GM23338 (cell line): ENCODE measurements around the gene SCGB1A1. TPM values are rescaled to one million over a fixed set of nuclear protein-coding genes. Genes with fewer than 3 reads are reported as not detected.

Experiments
- ATAC-seq: fragments of 200-7000 bp; cut with Tn5 transposase; 3 replicates; pipeline ENCODE4 v1.9.1; 2020
- DNase-seq: peaks from one replicate; pipeline ENCODE4 v3.0.0-alpha.2; 2015; ENCODE audit warnings: low spot score
- H2AFZ ChIP-seq: fragments of 200-600 bp; sonication (generic); 2 replicates; pipeline ENCODE4 v1.8.0; 2016; ENCODE audit warnings: antibody characterized with exemption, mild to moderate bottlenecking, moderate library complexity
- H3F3A ChIP-seq: fragments of 200-600 bp; sonication (generic); replicated peaks from 2 replicates; pipeline ENCODE4 v1.8.0; 2017; ENCODE audit warnings: antibody characterized with exemption, mixed run types, low read depth
- H3K27ac ChIP-seq: fragments of 200-600 bp; sonication (generic); 2 replicates; pipeline ENCODE4 v1.6.1; 2016; ENCODE audit warnings: low read depth
- H3K27me3 ChIP-seq: fragments of 200-600 bp; sonication (generic); 2 replicates; pipeline ENCODE4 v1.8.0; 2016; ENCODE audit warnings: mild to moderate bottlenecking, mixed run types, moderate library complexity; ENCODE audit not compliant: insufficient read depth
- H3K36me3 ChIP-seq: fragments of 200-600 bp; sonication (generic); 2 replicates; pipeline ENCODE4 v1.8.0; 2016; ENCODE audit warnings: mild to moderate bottlenecking; ENCODE audit not compliant: insufficient read depth
- H3K4me1 ChIP-seq: fragments of 200-600 bp; sonication (generic); 2 replicates; pipeline ENCODE4 v1.8.0; 2016; ENCODE audit warnings: mild to moderate bottlenecking, moderate library complexity; ENCODE audit not compliant: insufficient read depth
- H3K4me2 ChIP-seq: fragments of 200-600 bp; sonication (generic); 2 replicates; pipeline ENCODE4 v1.7.1; 2017; ENCODE audit warnings: mixed run types
- H3K4me3 ChIP-seq: fragments of 200-600 bp; sonication (generic); 2 replicates; pipeline ENCODE4 v1.6.1; 2016; ENCODE audit warnings: mixed run types
- H3K79me2 ChIP-seq: fragments of 200-600 bp; sonication (generic); replicated peaks from 2 replicates; pipeline ENCODE4 v1.8.0; 2017; ENCODE audit warnings: mild to moderate bottlenecking; ENCODE audit not compliant: insufficient read depth
- H3K9me2 ChIP-seq: fragments of 200-600 bp; sonication (generic); 2 replicates; pipeline ENCODE4 v1.8.0; 2017; ENCODE audit not compliant: insufficient read depth
- H4K20me1 ChIP-seq: fragments of 200-600 bp; sonication (generic); replicated peaks from 2 replicates; pipeline ENCODE4 v1.8.0; 2017; ENCODE audit warnings: mild to moderate bottlenecking; ENCODE audit not compliant: insufficient read depth
- H3K27ac Mint-ChIP-seq: 2 replicates; pipeline ENCODE4 v1.8.0; 2020; ENCODE audit warnings: inconsistent platforms, mild to moderate bottlenecking, moderate library complexity, mixed read lengths
- H3K27me3 Mint-ChIP-seq: 3 replicates; pipeline ENCODE4 v1.8.0; 2022; ENCODE audit warnings: low read depth, mild to moderate bottlenecking, moderate library complexity, mixed read lengths, inconsistent platforms; ENCODE audit not compliant: insufficient read depth, poor library complexity
- H3K36me3 Mint-ChIP-seq: 3 replicates; pipeline ENCODE4 v1.8.0; 2021; ENCODE audit warnings: low read depth, mild to moderate bottlenecking, inconsistent platforms, moderate library complexity, mixed read lengths
- H3K4me1 Mint-ChIP-seq: 3 replicates; pipeline ENCODE4 v1.8.0; 2020; ENCODE audit warnings: mild to moderate bottlenecking, inconsistent platforms, mixed read lengths
- H3K4me3 Mint-ChIP-seq: 3 replicates; pipeline ENCODE4 v1.8.0; 2021; ENCODE audit warnings: moderate library complexity, mild to moderate bottlenecking, inconsistent platforms, mixed read lengths
- H3K9me3 Mint-ChIP-seq: 3 replicates; pipeline ENCODE4 v1.8.0; 2020; ENCODE audit warnings: moderate library complexity, mild to moderate bottlenecking, inconsistent platforms, mixed read lengths
- CREB1 ChIP-seq: fragments of 250-450 bp; sonication (Bioruptor Pico); IDR thresholded peaks from 2 replicates; pipeline ENCODE4 v1.5.0; 2020; ENCODE audit warnings: low read depth, mild to moderate bottlenecking, moderate library complexity
- CTCF ChIP-seq, 2 experiments: fragments of 200-600 bp in 1 of 2; sonication (generic) in 1 of 2; conservative IDR thresholded peaks; 2 replicates each; pipeline versions ENCODE4 v1.5.1 to v1.6.1; 2016 to 2017; ENCODE audit warnings: antibody characterized with exemption in 2 of 2, low read depth in 2 of 2, mild to moderate bottlenecking in 2 of 2, moderate library complexity in 1 of 2
- ETS1 ChIP-seq: IDR thresholded peaks from 2 replicates; pipeline ENCODE4 v1.6.1; 2016; ENCODE audit warnings: antibody characterized with exemption
- EZH2 ChIP-seq: fragments of 200-600 bp; sonication (generic); IDR thresholded peaks from one replicate; pipeline ENCODE4 v1.8.0; 2017; ENCODE audit warnings: antibody characterized with exemption, mild to moderate bottlenecking, low read depth; ENCODE audit not compliant: unreplicated experiment
- EZH2phosphoT487 ChIP-seq: fragments of 200-600 bp; sonication (generic); IDR thresholded peaks from one replicate; pipeline ENCODE4 v1.8.1; 2018; ENCODE audit warnings: antibody characterized with exemption; ENCODE audit not compliant: unreplicated experiment
- JUNB ChIP-seq: IDR thresholded peaks from one replicate; pipeline ENCODE4 v1.6.1; 2016; ENCODE audit warnings: antibody characterized with exemption; ENCODE audit not compliant: unreplicated experiment
- POLR2AphosphoS5 ChIP-seq: IDR thresholded peaks from 2 replicates; pipeline ENCODE4 v1.6.1; 2016; ENCODE audit warnings: antibody characterized with exemption, low read depth
- REST ChIP-seq: IDR thresholded peaks from one replicate; pipeline ENCODE4 v1.6.1; 2018; ENCODE audit warnings: antibody characterized with exemption; ENCODE audit not compliant: unreplicated experiment
- STAT1 ChIP-seq: IDR thresholded peaks from one replicate; pipeline ENCODE4 v1.6.1; 2016; ENCODE audit warnings: antibody characterized with exemption; ENCODE audit not compliant: unreplicated experiment
- ZNF114 ChIP-seq: fragments of 250-450 bp; sonication (Bioruptor Pico); IDR thresholded peaks from 2 replicates; pipeline ENCODE4 v1.5.0; 2020; ENCODE audit warnings: mild to moderate bottlenecking, moderate library complexity
- ZNF331 ChIP-seq: fragments of 250-450 bp; sonication (Bioruptor Pico); IDR thresholded peaks from 2 replicates; pipeline ENCODE4 v1.5.0; 2020; ENCODE audit warnings: low read depth, mild to moderate bottlenecking, moderate library complexity
- polyA plus RNA-seq: library from polyadenylated mRNA; unstranded; fragments of >200 nt; fragmentation: Nextera tagmentation; extraction: Ambion mirVana; gene quantifications from 2 replicates; pipeline ENCODE4 v1.2.1, GENCODE V29; 2016
- total RNA-seq: library from RNA; depleted of rRNA; stranded (reverse); fragments of >200 nt; shearing (Covaris generic); gene quantifications from 2 replicates; pipeline ENCODE4 v1.2.3, GENCODE V29; 2014

Gene SCGB1A1
- total and polyA plus RNA-seq, 2 experiments from 2014 or later, result not detected

GRCh38 chr11:62387381-62387780 lies 31.5 kb upstream of the SCGB1A1 start (continued):
- TF ChIP-seq ZNF114 (CRISPR knock-in tag), result no peak
- TF ChIP-seq EZH2phosphoT487, result no peak
- TF ChIP-seq STAT1, result no peak

- no peaks in the 10 kb centered on the region for H3K36me3 Mint-ChIP-seq
- no peak overlapping the region for H3K4me2 ChIP-seq
These were observed 29.8 kb upstream of the SCGB1A1 start for GRCh38 chr11:62388999-62389398.

More at GRCh38 chr11:62388999-62389398, 29.8 kb upstream of the SCGB1A1 start:
- Histone ChIP-seq H3K27me3 (no peaks in the 10 kb centered on the region), H3K36me3 (no peaks in the 10 kb centered on the region), H3K4me1 (no peaks in the 10 kb centered on the region), H3K79me2 (no peaks in the 10 kb centered on the region), H2AFZ (no peak overlapping the region), H3K9me2 (no peaks in the 10 kb centered on the region), H3K27ac (no peak overlapping the region), H4K20me1 (no peaks in the 10 kb centered on the region; the same call in 1 of the 2 replicates), H3F3A (no peaks in the 10 kb centered on the region), H3K4me3 (no peak overlapping the region)
- no peaks in the 10 kb centered on the region for H3K4me1 Mint-ChIP-seq
- H3K4me3 Mint-ChIP-seq, result no peak overlapping the region
- H3K27me3 Mint-ChIP-seq, result peaks cover 1% of the 10 kb centered on the region
- TF ChIP-seq CTCF (conservative IDR thresholded peaks at IDR 0.05; ENCODE audit: low read depth in 2 of 2) (no peak), ZNF331 (CRISPR knock-in tag) (no peak), EZH2 (no peak), ZNF114 (CRISPR knock-in tag) (no peak), CREB1 (CRISPR knock-in tag) (no peak), EZH2phosphoT487 (no peak), REST (no peak), POLR2AphosphoS5 (no peak), JUNB (no peak), STAT1 (no peak), ETS1 (no peak)
- DNase-seq, result no peak
- no peaks in the 10 kb centered on the region for H3K9me3 Mint-ChIP-seq
- no peak overlapping the region for H3K27ac Mint-ChIP-seq
- no peak for ATAC-seq
